Caco-2 (cell line): ENCODE results near the gene SHLD2. TPM values are rescaled to one million over a fixed set of nuclear protein-coding genes. Genes with fewer than 3 reads are reported as not detected.
"Not testable (repeated sequence)": the region's sequence is repeated elsewhere in the genome, so short reads cannot be mapped to it uniquely, and the experiment has no call there.

Source experiments
- BruUV-seq: library from RNA; stranded (reverse); fragments of 400-500 nt; replicated peaks from 2 replicates; lab custom pipeline; 2021; lab: Mats Ljungman, UMichigan
- CTCF ChIA-PET: fragments of 300-600 bp; sonication (Branson Sonifier 250); formaldehyde crosslinking; loops from one replicate; lab custom pipeline; 2022; ENCODE audit warnings: antibody characterized with exemption; lab: Charles Lee
- POLR2A ChIA-PET: fragments of 300-600 bp; sonication (Branson Sonifier 250); formaldehyde crosslinking; loops from one replicate; lab custom pipeline; 2022; ENCODE audit warnings: antibody characterized with exemption; lab: Charles Lee
- DNase-seq, 2 experiments: peaks; one replicate each; pipeline versions ENCODE4 v3.0.0 to v3.0.0-alpha.2; 2020 to 2022
- H3K27me3 ChIP-seq: replicated peaks from 2 replicates; pipeline ENCODE4 v1.6.0; 2011; ENCODE audit warnings: low read length; ENCODE audit not compliant: control insufficient read depth, insufficient read depth
- H3K36me3 ChIP-seq: 2 replicates; pipeline ENCODE4 v1.5.1; 2011; ENCODE audit warnings: low read length; ENCODE audit not compliant: control insufficient read depth, insufficient read depth
- H3K4me1 ChIP-seq: fragments of 250-450 bp; sonication (Bioruptor Pico); 2 replicates; pipeline ENCODE4 v1.5.1; 2020; ENCODE audit warnings: mild to moderate bottlenecking
- H3K4me3 ChIP-seq: 2 replicates; pipeline ENCODE4 v1.5.1; 2011; ENCODE audit warnings: low read depth, mild to moderate bottlenecking, control low read depth, low read length
- H3K9me3 ChIP-seq: fragments of 250-450 bp; sonication (Bioruptor Pico); 2 replicates; pipeline ENCODE4 v1.5.1; 2020; ENCODE audit warnings: mild to moderate bottlenecking, moderate library complexity
- H3K27ac Mint-ChIP-seq: one replicate; pipeline ENCODE4 v1.8.0; 2022; ENCODE audit warnings: mixed read lengths; ENCODE audit not compliant: unreplicated experiment
- H3K27me3 Mint-ChIP-seq: one replicate; pipeline ENCODE4 v1.8.0; 2022; ENCODE audit warnings: mixed read lengths; ENCODE audit not compliant: insufficient read depth, unreplicated experiment
- H3K36me3 Mint-ChIP-seq: one replicate; pipeline ENCODE4 v1.8.0; 2022; ENCODE audit warnings: mild to moderate bottlenecking, mixed read lengths; ENCODE audit not compliant: insufficient read depth, unreplicated experiment
- H3K4me1 Mint-ChIP-seq: one replicate; pipeline ENCODE4 v1.8.0; 2022; ENCODE audit warnings: low read depth, mixed read lengths; ENCODE audit not compliant: unreplicated experiment
- H3K4me3 Mint-ChIP-seq: one replicate; pipeline ENCODE4 v1.8.0; 2022; ENCODE audit warnings: mild to moderate bottlenecking, moderate library complexity, mixed read lengths; ENCODE audit not compliant: unreplicated experiment
- H3K9me3 Mint-ChIP-seq: one replicate; pipeline ENCODE4 v1.8.0; 2022; ENCODE audit warnings: mixed read lengths; ENCODE audit not compliant: unreplicated experiment
- CTCF ChIP-seq, 2 experiments: fragments of 200-600 bp in 1 of 2; IDR thresholded peaks; 1 replicate in 1 of 2; 2 replicates in 1 of 2; pipeline versions ENCODE4 v1.5.1 to v1.8.0; 2011 to 2022; ENCODE audit warnings: antibody characterized with exemption in 1 of 2, control low read depth in 1 of 2, inconsistent platforms in 1 of 2, low read depth in 1 of 2, low read length in 1 of 2, mild to moderate bottlenecking in 1 of 2, moderate library complexity in 1 of 2; ENCODE audit not compliant: insufficient read depth in 1 of 2, severe bottlenecking in 1 of 2, unreplicated experiment in 1 of 2
- intact Hi-C: fragments of 100-400 bp; cut with micrococcal nuclease; formaldehyde crosslinking; loops from one replicate; pipeline ENCODE4 v1.10.0; 2022; ENCODE audit not compliant: unreplicated experiment
- total RNA-seq: library from RNA; stranded (reverse); gene quantifications from 2 replicates; pipeline ENCODE4 v1.2.3, GENCODE V29; 2022

The SHLD2 gene
- total RNA-seq, 1 experiment from 2014 or later: 51.0 TPM

GRCh38 chr10:87162703-87163293, 67.8 kb downstream of the SHLD2 start:
- BruUV-seq, H3K27me3 Mint-ChIP-seq, H3K27me3 ChIP-seq, H3K4me3 Mint-ChIP-seq, DNase-seq, H3K9me3 Mint-ChIP-seq, H3K4me3 ChIP-seq, POLR2A ChIA-PET, H3K9me3 ChIP-seq, CTCF ChIA-PET, H3K36me3 ChIP-seq, intact Hi-C loops, H3K4me1 Mint-ChIP-seq, H3K4me1 ChIP-seq: not testable (repeated sequence)
- Mint-ChIP-seq H3K27ac (peak overlapping the region; percentile 74), H3K36me3 (peaks cover 12% of the 10 kb centered on the region)
- peak in 1 of 2 experiments; percentile 3 for TF ChIP-seq CTCF (IDR thresholded peaks at IDR 0.05; ENCODE audit: insufficient read depth in 1 of 2, low read depth in 1 of 2, low read length in 1 of 2, severe bottlenecking in 1 of 2, unreplicated experiment in 1 of 2)

DNA sequence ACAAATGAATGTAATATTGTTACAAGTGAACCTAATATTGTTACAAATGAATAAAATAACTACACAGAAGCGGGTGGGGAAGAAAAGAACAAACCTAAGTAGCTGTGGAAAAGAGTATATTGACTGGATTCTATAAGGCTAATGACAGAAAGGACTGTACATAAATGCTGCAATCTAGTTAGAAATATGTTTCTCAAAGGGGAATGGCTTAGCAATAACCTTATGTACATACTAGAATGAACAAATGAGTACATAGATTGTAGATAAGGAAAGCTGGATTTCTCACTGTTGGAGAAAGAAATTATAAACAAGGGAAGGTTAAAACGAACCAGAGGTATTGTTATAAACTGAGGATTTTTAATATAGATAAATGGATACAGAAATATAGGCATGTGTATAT, 68.4 kb downstream of the SHLD2 start:
- not testable (repeated sequence) for H3K4me1 Mint-ChIP-seq, H3K9me3 ChIP-seq, H3K4me3 Mint-ChIP-seq

DNA sequence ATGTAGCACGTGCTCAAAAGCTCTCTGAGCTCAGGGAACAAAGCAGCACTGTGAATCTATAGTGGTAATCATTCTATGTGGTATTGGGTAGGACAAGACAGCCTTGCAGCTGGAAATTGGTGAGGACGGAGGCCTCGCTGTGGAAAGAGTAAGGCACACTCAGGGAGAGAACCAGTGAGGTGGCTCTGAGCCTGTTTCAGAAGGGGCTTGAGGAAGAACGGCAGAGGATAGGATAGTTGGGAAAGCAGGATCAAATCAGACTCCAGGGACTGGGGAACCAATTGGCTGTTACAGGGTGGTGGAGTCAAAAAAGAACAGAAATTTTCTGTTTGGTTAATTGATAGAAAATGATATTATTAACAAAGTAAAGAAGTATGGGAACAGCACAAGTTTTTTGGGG, 74.9 kb downstream of the SHLD2 start:
- DNase-seq, POLR2A ChIA-PET, BruUV-seq, H3K36me3 ChIP-seq, H3K27me3 ChIP-seq, CTCF ChIA-PET, H3K4me1 Mint-ChIP-seq, H3K27me3 Mint-ChIP-seq, H3K9me3 Mint-ChIP-seq, H3K36me3 Mint-ChIP-seq, H3K4me3 ChIP-seq, H3K9me3 ChIP-seq, intact Hi-C loops: not testable (repeated sequence)
- H3K27ac Mint-ChIP-seq: peak overlapping the region; percentile 69
- H3K4me3 Mint-ChIP-seq: peak overlapping the region; percentile 42
- H3K4me1 ChIP-seq: peaks cover 10% of the 10 kb centered on the region; the same call in 1 of the 2 replicates

More for the DNA sequence above, 68.4 kb downstream of the SHLD2 start:
- H3K27me3 ChIP-seq, POLR2A ChIA-PET, H3K9me3 Mint-ChIP-seq, DNase-seq, H3K36me3 Mint-ChIP-seq, H3K4me3 ChIP-seq, BruUV-seq, intact Hi-C loops, CTCF ChIA-PET, H3K4me1 ChIP-seq, H3K36me3 ChIP-seq, H3K27me3 Mint-ChIP-seq: not testable (repeated sequence)
- peak overlapping the region; percentile 74 for H3K27ac Mint-ChIP-seq

- H3K27me3 Mint-ChIP-seq, H3K9me3 ChIP-seq, POLR2A ChIA-PET, CTCF ChIA-PET, BruUV-seq, intact Hi-C loops, H3K36me3 ChIP-seq, DNase-seq, H3K27me3 ChIP-seq, H3K27ac Mint-ChIP-seq, H3K36me3 Mint-ChIP-seq, H3K9me3 Mint-ChIP-seq, H3K4me1 Mint-ChIP-seq, H3K4me3 ChIP-seq: not testable (repeated sequence)
- H3K4me1 ChIP-seq: peaks cover 10% of the 10 kb centered on the region; the same call in 1 of the 2 replicates
- H3K4me3 Mint-ChIP-seq: peak overlapping the region; percentile 51
Observed at GRCh38 chr10:87170705-87171104, 75.7 kb downstream of the SHLD2 start.

GRCh38 chr10:87171670-87172069, 76.7 kb downstream of the SHLD2 start:
- intact Hi-C loops, H3K4me1 Mint-ChIP-seq, H3K4me3 ChIP-seq, H3K36me3 ChIP-seq, H3K27me3 Mint-ChIP-seq, H3K36me3 Mint-ChIP-seq, BruUV-seq, H3K27me3 ChIP-seq, CTCF ChIA-PET, H3K9me3 Mint-ChIP-seq, H3K4me3 Mint-ChIP-seq, H3K9me3 ChIP-seq, POLR2A ChIA-PET, DNase-seq: not testable (repeated sequence)
- H3K27ac Mint-ChIP-seq: peak overlapping the region; percentile 45
- H3K4me1 ChIP-seq: peaks cover 10% of the 10 kb centered on the region; the same call in 1 of the 2 replicates

GRCh38 chr10:87172178-87172577, 77.2 kb downstream of the SHLD2 start:
- CTCF ChIA-PET, H3K36me3 Mint-ChIP-seq, H3K4me3 Mint-ChIP-seq: not testable (repeated sequence)

More at GRCh38 chr10:87172178-87172577, 77.2 kb downstream of the SHLD2 start:
- H3K9me3 Mint-ChIP-seq, intact Hi-C loops, H3K4me3 ChIP-seq, H3K27me3 ChIP-seq, H3K9me3 ChIP-seq, H3K4me1 Mint-ChIP-seq, DNase-seq, H3K27me3 Mint-ChIP-seq, H3K36me3 ChIP-seq, POLR2A ChIA-PET: not testable (repeated sequence)
- peaks cover 10% of the 10 kb centered on the region; the same call in 1 of the 2 replicates for H3K4me1 ChIP-seq
- H3K27ac Mint-ChIP-seq: peak overlapping the region; percentile 45
- TSS peak; percentile 66 for BruUV-seq
